Type B pancreatic cell (in vitro differentiated cells): ENCODE measurements around the gene ERP44. TPM values are rescaled to one million over a fixed set of nuclear protein-coding genes. Genes with fewer than 3 reads are reported as not detected.
"Not testable (repeated sequence)": the region's sequence is repeated elsewhere in the genome, so short reads cannot be mapped to it uniquely, and the experiment has no call there.

ENCODE experiments used
- DNase-seq: peaks from one replicate; pipeline ENCODE4 v3.0.0; 2021; ENCODE audit warnings: mixed read lengths; ENCODE audit not compliant: unreplicated experiment; ENCODE audit errors: extremely low spot score
- H3K27ac Mint-ChIP-seq: 2 replicates; pipeline ENCODE4 v1.8.0; 2021; ENCODE audit warnings: mild to moderate bottlenecking, mixed read lengths
- H3K27me3 Mint-ChIP-seq: 2 replicates; pipeline ENCODE4 v1.8.0; 2021; ENCODE audit warnings: mixed read lengths
- H3K36me3 Mint-ChIP-seq: 2 replicates; pipeline ENCODE4 v1.8.0; 2021; ENCODE audit warnings: mixed read lengths
- H3K4me1 Mint-ChIP-seq: one replicate; pipeline ENCODE4 v1.8.0; 2021; ENCODE audit warnings: mixed read lengths; ENCODE audit not compliant: unreplicated experiment
- H3K4me3 Mint-ChIP-seq: 2 replicates; pipeline ENCODE4 v1.8.0; 2021; ENCODE audit warnings: mild to moderate bottlenecking, mixed read lengths
- H3K9me3 Mint-ChIP-seq: 2 replicates; pipeline ENCODE4 v1.8.0; 2021; ENCODE audit warnings: mixed read lengths
- total RNA-seq: library from RNA; stranded (reverse); gene quantifications from 2 replicates; pipeline ENCODE4 v1.2.1, GENCODE V29; 2021; ENCODE audit warnings: low replicate concordance
- TF ChIP-seq, protein P1 (sequence below): fragments of 200-600 bp; sonication (generic); conservative IDR thresholded peaks from 2 replicates; pipeline ENCODE4 v1.5.0; 2021; ENCODE audit warnings: antibody characterized with exemption, mild to moderate bottlenecking

ERP44 gene
- total RNA-seq, 1 donor from 2014 or later: 21.2 TPM

DNA sequence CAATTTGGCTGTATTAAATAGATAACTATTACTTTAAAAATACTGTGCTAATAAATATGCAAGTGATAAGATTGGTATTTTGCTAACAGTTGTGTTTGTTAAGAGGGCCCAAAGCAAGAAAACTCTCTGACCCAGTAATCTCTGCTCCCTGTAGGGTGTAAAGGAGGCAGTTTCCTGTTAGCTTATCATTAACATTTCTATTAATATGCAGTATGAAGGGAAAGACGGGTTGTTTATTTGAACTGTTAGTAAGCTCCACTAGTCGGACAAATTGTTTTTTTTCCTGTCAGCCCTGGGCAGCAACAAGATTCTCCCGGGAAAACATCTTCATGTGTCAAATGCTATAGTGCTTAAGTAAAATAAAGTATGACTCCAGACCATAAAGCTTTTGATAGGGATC lies 35.6 kb downstream of the ERP44 start:
- TF ChIP-seq, protein P1, sequence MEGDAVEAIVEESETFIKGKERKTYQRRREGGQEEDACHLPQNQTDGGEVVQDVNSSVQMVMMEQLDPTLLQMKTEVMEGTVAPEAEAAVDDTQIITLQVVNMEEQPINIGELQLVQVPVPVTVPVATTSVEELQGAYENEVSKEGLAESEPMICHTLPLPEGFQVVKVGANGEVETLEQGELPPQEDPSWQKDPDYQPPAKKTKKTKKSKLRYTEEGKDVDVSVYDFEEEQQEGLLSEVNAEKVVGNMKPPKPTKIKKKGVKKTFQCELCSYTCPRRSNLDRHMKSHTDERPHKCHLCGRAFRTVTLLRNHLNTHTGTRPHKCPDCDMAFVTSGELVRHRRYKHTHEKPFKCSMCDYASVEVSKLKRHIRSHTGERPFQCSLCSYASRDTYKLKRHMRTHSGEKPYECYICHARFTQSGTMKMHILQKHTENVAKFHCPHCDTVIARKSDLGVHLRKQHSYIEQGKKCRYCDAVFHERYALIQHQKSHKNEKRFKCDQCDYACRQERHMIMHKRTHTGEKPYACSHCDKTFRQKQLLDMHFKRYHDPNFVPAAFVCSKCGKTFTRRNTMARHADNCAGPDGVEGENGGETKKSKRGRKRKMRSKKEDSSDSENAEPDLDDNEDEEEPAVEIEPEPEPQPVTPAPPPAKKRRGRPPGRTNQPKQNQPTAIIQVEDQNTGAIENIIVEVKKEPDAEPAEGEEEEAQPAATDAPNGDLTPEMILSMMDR: no peak
- Mint-ChIP-seq H3K36me3 (peaks cover 12% of the 10 kb centered on the region), H3K4me1 (no peaks in the 10 kb centered on the region), H3K27ac (no peak overlapping the region), H3K9me3 (no peaks in the 10 kb centered on the region), H3K27me3 (no peaks in the 10 kb centered on the region), H3K4me3 (no peak overlapping the region)
- no peak for DNase-seq

DNA sequence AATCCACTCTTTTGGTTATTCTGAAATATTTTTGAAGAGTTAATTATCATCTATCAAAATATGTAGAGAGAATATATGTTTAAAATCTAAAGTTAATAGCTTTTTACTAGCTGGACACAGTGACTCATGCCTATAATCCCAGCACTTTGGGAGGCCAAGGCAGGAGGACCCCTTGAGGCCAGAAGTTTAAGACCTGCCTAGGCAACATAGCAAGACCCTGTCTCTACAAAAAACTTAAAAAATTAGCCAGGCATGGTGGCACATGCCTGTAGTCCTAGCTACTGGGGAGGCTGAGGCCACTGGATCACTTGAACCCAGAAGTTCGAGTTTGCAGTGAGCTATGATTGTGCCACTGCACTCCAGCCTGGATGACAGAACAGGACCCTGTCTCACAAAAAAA lies 36.1 kb downstream of the ERP44 start:
- H3K36me3 Mint-ChIP-seq: peaks cover 12% of the 10 kb centered on the region
- H3K4me3 Mint-ChIP-seq, H3K27me3 Mint-ChIP-seq, H3K4me1 Mint-ChIP-seq, H3K9me3 Mint-ChIP-seq, DNase-seq, H3K27ac Mint-ChIP-seq: not testable (repeated sequence)

GRCh38 chr9:100058699-100059579 lies 39.9 kb downstream of the ERP44 start:
- no peak overlapping the region for H3K4me3 Mint-ChIP-seq
- DNase-seq: no peak
- no peak overlapping the region for H3K27ac Mint-ChIP-seq
- TF ChIP-seq, protein P1: no peak
- no peaks in the 10 kb centered on the region for H3K27me3 Mint-ChIP-seq
- H3K4me1 Mint-ChIP-seq: no peaks in the 10 kb centered on the region
- peaks cover 12% of the 10 kb centered on the region for H3K36me3 Mint-ChIP-seq
- no peaks in the 10 kb centered on the region for H3K9me3 Mint-ChIP-seq

- no peaks in the 10 kb centered on the region for H3K27me3 Mint-ChIP-seq
- H3K4me1 Mint-ChIP-seq: no peaks in the 10 kb centered on the region
- DNase-seq: no peak
- peaks cover 12% of the 10 kb centered on the region for H3K36me3 Mint-ChIP-seq
- H3K4me3 Mint-ChIP-seq: no peak overlapping the region
- no peaks in the 10 kb centered on the region for H3K9me3 Mint-ChIP-seq
- TF ChIP-seq, protein P1: no peak
- no peak overlapping the region for H3K27ac Mint-ChIP-seq
Measured at GRCh38 chr9:100057624-100058023, 41.2 kb downstream of the ERP44 start.

- no peak overlapping the region for H3K27ac Mint-ChIP-seq
- DNase-seq: no peak
- H3K27me3 Mint-ChIP-seq: no peaks in the 10 kb centered on the region
- TF ChIP-seq, protein P1: no peak
- no peak overlapping the region for H3K4me3 Mint-ChIP-seq
- peaks cover 14% of the 10 kb centered on the region for H3K36me3 Mint-ChIP-seq
- no peaks in the 10 kb centered on the region for H3K9me3 Mint-ChIP-seq
- H3K4me1 Mint-ChIP-seq: no peaks in the 10 kb centered on the region
Measured at GRCh38 chr9:100056561-100056960, 42.2 kb downstream of the ERP44 start.

DNA sequence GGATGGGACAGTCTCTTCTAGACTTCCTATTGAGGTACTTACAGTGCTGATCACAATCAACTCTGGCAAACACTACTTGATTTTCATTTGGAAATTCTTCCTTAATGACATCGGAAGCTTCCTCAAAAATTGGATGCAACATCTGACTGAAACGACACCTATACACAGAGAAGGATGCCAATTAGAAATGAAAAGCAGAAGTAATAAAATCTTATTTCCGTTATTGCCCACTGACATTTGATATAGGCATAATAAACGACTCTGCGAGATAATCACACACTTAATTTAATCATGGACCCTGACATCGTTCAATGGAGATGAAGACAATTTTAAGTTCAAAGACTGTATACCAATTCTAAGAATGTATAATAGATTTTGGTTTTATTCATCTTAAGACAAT lies 46.4 kb downstream of the ERP44 start:
- Mint-ChIP-seq H3K9me3 (no peaks in the 10 kb centered on the region), H3K4me1 (no peaks in the 10 kb centered on the region), H3K27me3 (no peaks in the 10 kb centered on the region), H3K4me3 (no peak overlapping the region), H3K27ac (no peak overlapping the region), H3K36me3 (peaks cover 23% of the 10 kb centered on the region)
- no peak for DNase-seq
- TF ChIP-seq, protein P1: no peak
